Colonic mucosa (tissue), 4 donors: Measurements from ENCODE around the gene ARL15. TPM values are rescaled to one million over a fixed set of nuclear protein-coding genes. Genes with fewer than 3 reads are reported as not detected.
"Not testable (repeated sequence)": the region's sequence is repeated elsewhere in the genome, so short reads cannot be mapped to it uniquely, and the experiment has no call there.

Experiments used
- DNase-seq: peaks from one replicate; pipeline ENCODE4 v3.0.0-alpha.2; 2020
- H3K27ac ChIP-seq: fragments of 200-600 bp; one replicate; pipeline ENCODE4 v1.8.0; 2021
- H3K27me3 ChIP-seq: fragments of 200-600 bp; one replicate; pipeline ENCODE4 v1.8.0; 2021
- H3K36me3 ChIP-seq: fragments of 200-600 bp; one replicate; pipeline ENCODE4 v1.8.0; 2021
- H3K4me1 ChIP-seq: fragments of 200-600 bp; one replicate; pipeline ENCODE4 v1.8.0; 2021; ENCODE audit warnings: mild to moderate bottlenecking
- H3K4me3 ChIP-seq: fragments of 200-600 bp; one replicate; pipeline ENCODE4 v1.8.0; 2021
- H3K9ac ChIP-seq, 2 donors: one replicate each; pipeline ENCODE4 v1.7.0; 2013; ENCODE audit warnings: control low read depth in 2 of 2, low read depth in 2 of 2, low read length in 2 of 2
- H3K9me3 ChIP-seq: fragments of 200-600 bp; one replicate; pipeline ENCODE4 v1.8.0; 2021
- intact Hi-C: fragments of 100-400 bp; cut with DNase I; formaldehyde crosslinking; loops from one replicate; pipeline ENCODE4 v1.14.1; 2022
- total RNA-seq, 2 donors: library from RNA; stranded (reverse); fragmentation: NEBNext Ultra II Directional in 1 of 2; extraction: Animal tissue kit (Norgen Biotek cat#: 25700) in 1 of 2; gene quantifications; one replicate each; pipeline ENCODE4 v1.2.1, GENCODE V29; 2021
- TF ChIP-seq, protein P1 (sequence below): fragments of 200-600 bp; IDR thresholded peaks from one replicate; pipeline ENCODE4 v1.8.0; 2022; ENCODE audit warnings: antibody characterized with exemption, mild to moderate bottlenecking
- donor health status: healthy.
- donor health status: DM: no; HTN: no; CAD: no.
- donor health status: DM: no; HTN: no; CAD: no.

Gene ARL15
- total RNA-seq, 2 donors from 2014 or later = 18.4 to 35.1 TPM

DNA sequence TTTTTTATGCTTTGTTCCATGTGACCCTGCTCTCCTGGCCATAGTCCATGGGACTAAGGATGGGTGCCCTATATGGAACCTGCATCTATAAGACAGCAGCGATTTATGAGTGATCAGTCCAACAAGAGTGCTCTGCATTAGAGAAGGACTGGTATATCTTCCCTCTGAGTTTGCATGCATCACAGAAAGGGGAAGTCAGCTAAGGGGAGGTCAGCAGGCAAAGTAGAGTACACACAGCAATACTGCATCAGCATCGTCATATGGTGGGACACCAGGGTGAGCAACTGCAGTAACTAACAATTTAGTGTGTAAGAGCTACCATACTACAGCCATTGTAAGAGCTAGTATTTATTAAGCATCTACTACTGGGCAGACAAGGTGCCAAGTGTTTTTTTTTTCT lies 438.6 kb downstream of the ARL15 start:
- no peaks in the 10 kb centered on the region for H3K4me1 ChIP-seq
- no peaks in the 10 kb centered on the region for H3K9me3 ChIP-seq
- H3K27me3 ChIP-seq = no peaks in the 10 kb centered on the region
- H3K9ac ChIP-seq = no peak overlapping the region
- intact Hi-C loops = no loop called here
- no peak for DNase-seq
- TF ChIP-seq, protein P1, sequence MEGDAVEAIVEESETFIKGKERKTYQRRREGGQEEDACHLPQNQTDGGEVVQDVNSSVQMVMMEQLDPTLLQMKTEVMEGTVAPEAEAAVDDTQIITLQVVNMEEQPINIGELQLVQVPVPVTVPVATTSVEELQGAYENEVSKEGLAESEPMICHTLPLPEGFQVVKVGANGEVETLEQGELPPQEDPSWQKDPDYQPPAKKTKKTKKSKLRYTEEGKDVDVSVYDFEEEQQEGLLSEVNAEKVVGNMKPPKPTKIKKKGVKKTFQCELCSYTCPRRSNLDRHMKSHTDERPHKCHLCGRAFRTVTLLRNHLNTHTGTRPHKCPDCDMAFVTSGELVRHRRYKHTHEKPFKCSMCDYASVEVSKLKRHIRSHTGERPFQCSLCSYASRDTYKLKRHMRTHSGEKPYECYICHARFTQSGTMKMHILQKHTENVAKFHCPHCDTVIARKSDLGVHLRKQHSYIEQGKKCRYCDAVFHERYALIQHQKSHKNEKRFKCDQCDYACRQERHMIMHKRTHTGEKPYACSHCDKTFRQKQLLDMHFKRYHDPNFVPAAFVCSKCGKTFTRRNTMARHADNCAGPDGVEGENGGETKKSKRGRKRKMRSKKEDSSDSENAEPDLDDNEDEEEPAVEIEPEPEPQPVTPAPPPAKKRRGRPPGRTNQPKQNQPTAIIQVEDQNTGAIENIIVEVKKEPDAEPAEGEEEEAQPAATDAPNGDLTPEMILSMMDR = no peak
- no peaks in the 10 kb centered on the region for H3K36me3 ChIP-seq
- H3K27ac ChIP-seq = no peak overlapping the region
- no peak overlapping the region for H3K4me3 ChIP-seq

DNA sequence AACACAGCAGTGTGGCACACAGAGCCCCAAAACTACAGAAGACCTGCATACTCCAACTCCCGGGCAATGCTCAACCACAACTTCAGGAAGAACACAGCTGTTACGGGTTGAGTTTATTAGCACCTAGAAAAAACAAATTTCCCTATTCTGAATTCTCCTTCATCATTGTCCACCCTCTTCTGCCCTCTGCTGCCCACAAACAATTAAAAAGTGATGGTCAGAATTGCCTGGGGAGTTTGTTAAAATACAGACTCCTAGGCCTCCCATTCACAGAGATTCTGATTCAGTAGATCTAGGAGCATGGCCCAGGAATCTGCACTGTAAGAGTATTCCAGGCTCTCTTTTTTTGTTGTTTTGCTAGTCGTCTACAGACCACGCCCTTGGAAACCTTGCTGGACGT lies 439.3 kb downstream of the ARL15 start:
- TF ChIP-seq, protein P1 = no peak
- no peaks in the 10 kb centered on the region for H3K4me1 ChIP-seq
- no peaks in the 10 kb centered on the region for H3K27me3 ChIP-seq
- H3K27ac ChIP-seq = no peak overlapping the region
- H3K36me3 ChIP-seq = no peaks in the 10 kb centered on the region
- DNase-seq = no peak
- H3K9me3 ChIP-seq = no peaks in the 10 kb centered on the region
- no peak overlapping the region for H3K4me3 ChIP-seq
- intact Hi-C loops = no loop called here
- H3K9ac ChIP-seq = no peak overlapping the region

DNA sequence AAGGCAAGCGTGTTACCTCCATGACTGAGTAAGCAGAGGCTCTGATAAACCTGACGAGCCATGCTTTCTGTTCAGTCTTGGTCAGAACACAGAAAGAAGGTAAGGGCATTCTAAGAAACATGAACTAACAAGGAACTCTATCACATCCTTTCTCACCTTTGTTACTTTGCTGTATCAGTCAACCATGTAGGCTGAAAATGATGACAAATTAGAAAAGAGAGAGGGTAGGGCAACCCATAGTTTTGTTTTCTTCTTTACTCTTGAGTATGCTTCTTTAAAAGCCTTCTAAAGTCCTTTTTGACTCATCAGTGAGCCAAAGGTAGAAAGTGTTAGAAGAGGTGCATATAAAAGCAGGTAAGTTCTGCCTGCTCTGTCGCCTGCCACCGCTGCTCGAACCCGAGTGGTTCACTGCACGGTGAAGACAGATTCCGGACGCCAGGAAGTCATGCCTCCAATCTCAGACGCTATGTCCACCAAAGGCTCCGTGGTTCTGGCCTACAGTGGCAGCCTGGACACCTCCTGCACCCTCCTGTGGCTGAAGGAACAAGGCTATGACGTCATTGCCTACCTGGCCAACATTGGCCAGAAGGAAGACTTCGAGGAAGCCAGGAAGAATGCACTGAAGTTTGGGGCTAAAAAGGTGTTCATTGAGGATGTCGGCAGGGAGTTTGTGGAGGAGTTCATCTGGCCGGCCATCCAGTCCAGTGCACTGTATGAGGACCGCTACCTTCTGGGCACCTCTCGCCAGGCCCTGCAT lies 451.5 kb downstream of the ARL15 start:
- H3K4me1 ChIP-seq = no peaks in the 10 kb centered on the region
- no peak overlapping the region for H3K4me3 ChIP-seq
- H3K27ac ChIP-seq = no peak overlapping the region
- no peak overlapping the region for H3K9ac ChIP-seq
- TF ChIP-seq, protein P1 = no peak
- H3K27me3 ChIP-seq = no peaks in the 10 kb centered on the region
- DNase-seq = no peak
- H3K36me3 ChIP-seq = no peaks in the 10 kb centered on the region
- intact Hi-C loops = no loop called here
- H3K9me3 ChIP-seq = no peaks in the 10 kb centered on the region

DNA sequence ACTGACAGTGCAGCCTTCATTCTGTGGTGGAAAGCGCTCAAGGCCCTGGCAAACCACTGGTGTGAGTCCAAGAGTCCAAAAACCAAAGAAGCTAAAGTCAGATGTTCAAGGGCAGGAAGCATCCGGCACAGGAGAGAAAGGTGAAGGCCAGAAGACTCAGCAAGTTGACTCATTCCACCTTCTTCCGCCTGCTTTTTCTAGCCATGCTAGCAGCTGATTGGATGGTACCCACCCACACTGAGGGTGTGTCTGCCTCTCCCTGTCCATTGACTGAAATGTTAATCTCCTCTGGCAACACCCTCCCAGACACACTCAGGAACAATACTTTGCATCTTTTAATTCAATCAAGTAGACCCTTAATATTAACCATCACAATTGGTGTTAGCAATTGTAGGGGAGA lies 453.9 kb downstream of the ARL15 start:
- Histone ChIP-seq H3K27me3 (no peaks in the 10 kb centered on the region), H3K27ac (no peak overlapping the region), H3K4me1 (no peaks in the 10 kb centered on the region), H3K36me3 (no peaks in the 10 kb centered on the region), H3K9ac (no peak overlapping the region), H3K9me3 (no peaks in the 10 kb centered on the region), H3K4me3 (no peak overlapping the region)
- TF ChIP-seq, protein P1 = no peak
- intact Hi-C loops = no loop called here
- no peak for DNase-seq

DNA sequence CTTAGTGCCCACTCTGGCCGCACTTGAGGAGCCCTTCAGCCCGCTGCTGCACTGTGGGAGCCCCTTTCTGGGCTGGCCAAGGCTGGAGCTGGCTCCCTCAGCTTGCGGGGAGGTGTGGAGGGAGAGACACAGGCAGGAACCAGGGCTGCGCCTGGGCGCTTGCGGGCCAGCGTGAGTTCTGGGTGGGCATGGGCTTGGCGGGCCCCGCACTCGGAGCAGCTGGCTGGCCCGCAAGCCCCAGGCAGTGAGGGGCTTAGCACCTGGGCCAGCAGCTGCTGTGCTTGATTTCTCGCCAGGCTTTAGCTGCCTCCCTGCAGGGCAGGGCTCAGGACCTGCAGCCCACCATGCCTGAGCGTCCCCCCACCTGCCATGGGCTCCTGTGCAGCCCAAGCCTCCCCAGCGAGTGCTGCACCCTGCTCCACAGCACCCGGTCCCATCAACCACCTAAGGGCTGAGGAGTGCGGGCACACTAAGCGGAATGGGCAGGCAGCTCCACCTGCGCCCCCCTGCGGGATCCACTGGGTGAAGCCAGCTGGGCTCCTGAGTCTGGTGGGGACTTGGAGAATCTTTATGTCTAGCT lies 473.4 kb downstream of the ARL15 start:
- H3K4me1 ChIP-seq, H3K27ac ChIP-seq, H3K27me3 ChIP-seq, H3K9me3 ChIP-seq, intact Hi-C loops, DNase-seq, H3K36me3 ChIP-seq, H3K9ac ChIP-seq, H3K4me3 ChIP-seq: not testable (repeated sequence)

DNA sequence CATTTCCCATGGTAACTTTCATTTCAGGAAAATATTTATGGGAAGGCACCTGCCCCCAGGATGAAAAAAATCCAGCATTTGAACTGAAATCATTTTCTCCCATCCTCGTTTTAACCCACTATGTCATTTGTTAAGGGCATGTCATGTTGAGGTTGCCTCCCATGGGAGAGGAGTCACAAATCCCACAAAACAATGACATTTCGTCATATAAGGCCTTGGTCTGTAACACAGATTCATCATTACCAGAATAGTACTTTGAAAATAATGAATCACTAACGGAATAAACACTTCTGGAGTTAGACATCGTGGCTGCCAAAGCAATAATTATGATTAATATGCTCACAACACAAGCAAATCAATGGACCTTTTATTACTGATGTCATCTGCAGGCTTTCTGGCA lies 475.9 kb downstream of the ARL15 start:
- TF ChIP-seq, protein P1 = no peak
- DNase-seq = no peak
- Histone ChIP-seq H3K27ac (no peak overlapping the region), H3K9ac (no peak overlapping the region), H3K4me3 (no peak overlapping the region), H3K4me1 (no peaks in the 10 kb centered on the region), H3K36me3 (no peaks in the 10 kb centered on the region), H3K9me3 (no peaks in the 10 kb centered on the region), H3K27me3 (no peaks in the 10 kb centered on the region)
- intact Hi-C loops = no loop called here
